ENCODE measurements around the gene MYBPC2.

DNA sequence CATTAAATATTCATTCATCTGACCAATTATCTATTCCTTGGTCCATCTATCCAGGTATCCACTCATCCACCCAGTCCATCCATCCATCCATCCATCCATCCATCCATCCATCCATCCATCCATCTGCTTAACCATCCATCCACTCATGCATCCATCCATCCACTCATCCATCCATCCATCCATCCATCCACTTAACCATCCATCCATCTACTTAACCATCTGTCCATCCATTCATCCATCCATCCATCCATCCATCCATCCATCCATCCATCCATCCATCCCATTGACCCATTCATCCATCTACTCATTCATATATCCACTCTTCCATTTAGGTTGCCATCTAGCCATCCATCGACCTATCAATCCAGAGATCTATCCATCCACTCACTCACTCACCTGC is 11.4 kb downstream of the MYBPC2 start:
- TF ChIP-seq POLR2A (IDR thresholded peaks at IDR 0.05): no peak
- TF ChIP-seq, protein P1, sequence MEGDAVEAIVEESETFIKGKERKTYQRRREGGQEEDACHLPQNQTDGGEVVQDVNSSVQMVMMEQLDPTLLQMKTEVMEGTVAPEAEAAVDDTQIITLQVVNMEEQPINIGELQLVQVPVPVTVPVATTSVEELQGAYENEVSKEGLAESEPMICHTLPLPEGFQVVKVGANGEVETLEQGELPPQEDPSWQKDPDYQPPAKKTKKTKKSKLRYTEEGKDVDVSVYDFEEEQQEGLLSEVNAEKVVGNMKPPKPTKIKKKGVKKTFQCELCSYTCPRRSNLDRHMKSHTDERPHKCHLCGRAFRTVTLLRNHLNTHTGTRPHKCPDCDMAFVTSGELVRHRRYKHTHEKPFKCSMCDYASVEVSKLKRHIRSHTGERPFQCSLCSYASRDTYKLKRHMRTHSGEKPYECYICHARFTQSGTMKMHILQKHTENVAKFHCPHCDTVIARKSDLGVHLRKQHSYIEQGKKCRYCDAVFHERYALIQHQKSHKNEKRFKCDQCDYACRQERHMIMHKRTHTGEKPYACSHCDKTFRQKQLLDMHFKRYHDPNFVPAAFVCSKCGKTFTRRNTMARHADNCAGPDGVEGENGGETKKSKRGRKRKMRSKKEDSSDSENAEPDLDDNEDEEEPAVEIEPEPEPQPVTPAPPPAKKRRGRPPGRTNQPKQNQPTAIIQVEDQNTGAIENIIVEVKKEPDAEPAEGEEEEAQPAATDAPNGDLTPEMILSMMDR (IDR thresholded peaks at IDR 0.05): no peak

Measured in suprapubic skin (tissue), 3 donors.